ENCODE data around the gene GJA10.
"Not testable (repeated sequence)": the region's sequence is repeated elsewhere in the genome, so short reads cannot be mapped to it uniquely, and the experiment has no call there.

Gene GJA10

GRCh38 chr6:89894169-89894568, at the start of gene GJA10:
Gene GJA10, plus strand, starts transcription at chr6:89894469. Its CDS starts 0 bp downstream, at chr6:89894469.
- DNase-seq = no peak

GRCh38 chr6:89847513-89847912, 46.8 kb upstream of the GJA10 start:
- not testable (repeated sequence) for DNase-seq

- no peak for DNase-seq
Measured at GRCh38 chr6:89853068-89853467, 41.2 kb upstream of the GJA10 start.

- DNase-seq = no peak
Measured at GRCh38 chr6:89858041-89858440, 36.2 kb upstream of the GJA10 start.

GRCh38 chr6:89859744-89860143, 34.5 kb upstream of the GJA10 start:
- DNase-seq = no peak

GRCh38 chr6:89862273-89862672, 32.0 kb upstream of the GJA10 start:
- no peak for DNase-seq

- no peak for DNase-seq
Measured at GRCh38 chr6:89862698-89863097, 31.6 kb upstream of the GJA10 start.

- DNase-seq = no peak
Measured at GRCh38 chr6:89866024-89866678, 28.1 kb upstream of the GJA10 start.

GRCh38 chr6:89873721-89874120, 20.5 kb upstream of the GJA10 start:
- DNase-seq = no peak

GRCh38 chr6:89874438-89874837, 19.8 kb upstream of the GJA10 start:
- DNase-seq = no peak

- no peak for DNase-seq
Measured at GRCh38 chr6:89886378-89887120, 7.7 kb upstream of the GJA10 start.

- no peak for DNase-seq
Measured at GRCh38 chr6:89887452-89888137, 6.7 kb upstream of the GJA10 start.

- DNase-seq = no peak
Measured at GRCh38 chr6:89888138-89888514, 6.1 kb upstream of the GJA10 start.

- no peak for DNase-seq
Measured at GRCh38 chr6:89888871-89889270, 5.4 kb upstream of the GJA10 start.

- not testable (repeated sequence) for DNase-seq
Measured at GRCh38 chr6:89890845-89891528, 3.3 kb upstream of the GJA10 start.

- not testable (repeated sequence) for DNase-seq
Measured at GRCh38 chr6:89892577-89892976, 1.7 kb upstream of the GJA10 start.

- DNase-seq = no peak
Measured at GRCh38 chr6:89895276-89895874, 1.1 kb downstream of the GJA10 start.

- DNase-seq = not testable (repeated sequence)
Measured at GRCh38 chr6:89910001-89910901, 16.0 kb downstream of the GJA10 start.

GRCh38 chr6:89910902-89911240, 16.6 kb downstream of the GJA10 start:
- no peak for DNase-seq

- no peak for DNase-seq
Measured at GRCh38 chr6:89916136-89916920, 22.1 kb downstream of the GJA10 start.

- DNase-seq = no peak
Measured at GRCh38 chr6:89917216-89917615, 22.9 kb downstream of the GJA10 start.

Data from SIG-M5 (cell line).